Mesendoderm (in vitro differentiated cells): Measurements from ENCODE around the gene ID4.
"Not testable (repeated sequence)": the region's sequence is repeated elsewhere in the genome, so short reads cannot be mapped to it uniquely, and the experiment has no call there.

Source experiments
- DNase-seq: peaks from one replicate; pipeline ENCODE4 v3.0.0; 2013
- H2AK5ac ChIP-seq: 2 replicates; pipeline ENCODE4 v1.6.1; 2013; ENCODE audit warnings: low read length, inconsistent platforms
- H2BK120ac ChIP-seq: 2 replicates; pipeline ENCODE4 v1.6.1; 2013; ENCODE audit warnings: low read depth, mild to moderate bottlenecking, low read length, moderate library complexity, mixed read lengths
- H2BK15ac ChIP-seq: replicated peaks from 2 replicates; pipeline ENCODE4 v1.6.1; 2013; ENCODE audit warnings: low read depth, mild to moderate bottlenecking, moderate library complexity
- H2BK5ac ChIP-seq: 2 replicates; pipeline ENCODE4 v1.6.1; 2013; ENCODE audit warnings: low read length, inconsistent platforms
- H3K18ac ChIP-seq: 2 replicates; pipeline ENCODE4 v1.6.1; 2013; ENCODE audit warnings: mild to moderate bottlenecking, low read length, mixed read lengths
- H3K23ac ChIP-seq: one replicate; pipeline ENCODE4 v1.6.1; 2013; ENCODE audit warnings: low read length
- H3K27ac ChIP-seq: 2 replicates; pipeline ENCODE4 v1.5.1; 2013; ENCODE audit warnings: low read depth, mild to moderate bottlenecking, inconsistent platforms, low read length, moderate library complexity
- H3K27me3 ChIP-seq: 2 replicates; pipeline ENCODE4 v1.6.1; 2013; ENCODE audit warnings: low read length, control low read depth, mild to moderate bottlenecking, inconsistent platforms; ENCODE audit not compliant: insufficient read depth, poor library complexity
- H3K36me3 ChIP-seq: 2 replicates; pipeline ENCODE4 v1.6.1; 2013; ENCODE audit warnings: low read length, inconsistent platforms; ENCODE audit not compliant: control insufficient read depth, insufficient read depth
- H3K4ac ChIP-seq: one replicate; pipeline ENCODE4 v1.6.1; 2013; ENCODE audit warnings: low read depth, mild to moderate bottlenecking, low read length, moderate library complexity
- H3K4me1 ChIP-seq: 2 replicates; pipeline ENCODE4 v1.6.1; 2013; ENCODE audit warnings: low read depth, low read length, inconsistent platforms; ENCODE audit not compliant: control insufficient read depth
- H3K4me2 ChIP-seq: 2 replicates; pipeline ENCODE4 v1.6.1; 2013; ENCODE audit warnings: low read length
- H3K4me3 ChIP-seq: 2 replicates; pipeline ENCODE4 v1.5.1; 2013; ENCODE audit warnings: mild to moderate bottlenecking, low read length
- H3K56ac ChIP-seq: one replicate; pipeline ENCODE4 v1.6.1; 2013; ENCODE audit warnings: low read length
- H3K79me1 ChIP-seq: 2 replicates; pipeline ENCODE4 v1.6.1; 2013; ENCODE audit warnings: low read length, inconsistent platforms
- H3K79me2 ChIP-seq: 2 replicates; pipeline ENCODE4 v1.6.1; 2013; ENCODE audit warnings: mild to moderate bottlenecking, low read length; ENCODE audit not compliant: control insufficient read depth, insufficient read depth
- H3K9ac ChIP-seq: 2 replicates; pipeline ENCODE4 v1.6.1; 2013; ENCODE audit warnings: low read length, inconsistent platforms
- H4K5ac ChIP-seq: one replicate; pipeline ENCODE4 v1.6.1; 2013; ENCODE audit warnings: low read length
- H4K8ac ChIP-seq: one replicate; pipeline ENCODE4 v1.6.1; 2013; ENCODE audit warnings: low read depth, mild to moderate bottlenecking, control low read depth, low read length, moderate library complexity
- WGBS: extraction: QIAGEN DNeasy Blood & Tissue Kit; methylation state at CpG from one replicate; pipeline ENCODE4 v1.1.7; 2013; ENCODE audit warnings: low lambda C conversion rate, missing lambda C conversion rate; ENCODE audit not compliant: insufficient coverage; ENCODE audit errors: extremely low coverage; 5-methylcytosine and 5-hydroxymethylcytosine counted together

ID4 gene

DNA sequence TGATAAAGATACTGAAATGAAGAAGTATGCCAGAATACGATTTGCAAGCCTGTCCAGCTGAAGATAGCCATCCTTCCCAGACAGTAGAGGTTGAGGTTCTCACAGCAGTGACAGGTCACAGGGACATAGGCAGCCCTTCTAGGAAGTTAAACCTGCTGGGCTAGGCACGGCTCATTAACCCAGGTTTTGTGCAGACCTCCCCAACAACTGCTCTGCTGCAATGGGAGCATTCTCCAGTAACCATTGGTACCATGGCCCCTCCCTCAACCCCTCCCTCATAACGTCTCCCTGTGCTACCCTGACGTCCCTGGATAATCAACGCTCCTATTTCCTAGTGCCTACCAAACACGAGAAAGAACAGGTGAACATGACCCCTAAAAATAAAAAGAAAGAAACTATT lies 15.8 kb downstream of the ID4 start:
- H4K5ac ChIP-seq = no peak overlapping the region
- no peaks in the 10 kb centered on the region for H3K36me3 ChIP-seq
- no peak overlapping the region for H4K8ac ChIP-seq
- no CpG with 5 or more reads among the region's 6 CpGs for WGBS
- no peak overlapping the region for H2AK5ac ChIP-seq
- H3K4ac ChIP-seq = no peak overlapping the region
- no peak for DNase-seq
- no peak overlapping the region for H3K4me2 ChIP-seq
- H3K23ac ChIP-seq = no peak overlapping the region
- no peak overlapping the region for H2BK15ac ChIP-seq
- no peaks in the 10 kb centered on the region for H3K79me2 ChIP-seq
- H3K18ac ChIP-seq = no peak overlapping the region
- no peak overlapping the region for H2BK120ac ChIP-seq
- H3K79me1 ChIP-seq = no peaks in the 10 kb centered on the region
- no peak overlapping the region for H3K9ac ChIP-seq
- H3K4me1 ChIP-seq = peaks cover 3% of the 10 kb centered on the region
- no peak overlapping the region for H3K27ac ChIP-seq
- H3K56ac ChIP-seq = no peak overlapping the region
- H3K4me3 ChIP-seq = no peak overlapping the region
- no peak overlapping the region for H2BK5ac ChIP-seq
- H3K27me3 ChIP-seq = no peaks in the 10 kb centered on the region

DNA sequence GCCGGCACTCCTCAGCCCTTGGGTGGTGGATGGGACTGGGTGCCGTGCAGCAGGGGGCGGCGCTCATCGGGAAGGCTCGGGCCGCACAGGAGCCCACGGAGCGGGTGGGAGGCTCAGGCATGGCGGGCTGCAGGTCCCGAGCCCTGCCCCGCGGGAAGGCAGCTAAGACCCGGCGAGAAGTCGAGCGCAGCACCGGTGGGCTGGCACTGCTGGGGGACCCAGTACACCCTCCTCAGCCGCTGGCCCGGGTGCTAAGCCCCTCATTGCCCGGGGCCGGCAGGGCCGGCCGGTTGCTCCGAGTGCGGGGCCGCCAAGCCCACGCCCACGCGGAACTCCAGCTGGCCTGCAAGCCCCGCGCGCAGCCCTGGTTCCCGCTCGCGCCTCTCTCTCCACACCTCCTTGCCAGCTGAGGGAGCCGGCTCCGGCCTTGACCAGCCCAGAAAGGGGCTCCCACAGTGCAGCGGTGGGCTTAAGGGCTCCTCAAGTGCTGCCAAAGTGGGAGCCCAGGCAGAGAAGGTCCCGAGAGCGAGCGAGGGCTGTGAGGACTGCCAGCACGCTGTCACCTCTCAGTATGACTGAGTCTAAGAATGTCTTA lies 17.3 kb downstream of the ID4 start:
- H2BK15ac ChIP-seq, H3K27me3 ChIP-seq, H2BK5ac ChIP-seq, H3K79me1 ChIP-seq, H3K36me3 ChIP-seq, H3K56ac ChIP-seq, H3K23ac ChIP-seq, DNase-seq, H3K79me2 ChIP-seq, H2BK120ac ChIP-seq, H4K8ac ChIP-seq, H3K9ac ChIP-seq, H3K18ac ChIP-seq, H3K4me3 ChIP-seq, H4K5ac ChIP-seq, H3K4me1 ChIP-seq, H3K27ac ChIP-seq, H3K4me2 ChIP-seq, H2AK5ac ChIP-seq, H3K4ac ChIP-seq: not testable (repeated sequence)
- WGBS = no CpG with 5 or more reads among the region's 43 CpGs

DNA sequence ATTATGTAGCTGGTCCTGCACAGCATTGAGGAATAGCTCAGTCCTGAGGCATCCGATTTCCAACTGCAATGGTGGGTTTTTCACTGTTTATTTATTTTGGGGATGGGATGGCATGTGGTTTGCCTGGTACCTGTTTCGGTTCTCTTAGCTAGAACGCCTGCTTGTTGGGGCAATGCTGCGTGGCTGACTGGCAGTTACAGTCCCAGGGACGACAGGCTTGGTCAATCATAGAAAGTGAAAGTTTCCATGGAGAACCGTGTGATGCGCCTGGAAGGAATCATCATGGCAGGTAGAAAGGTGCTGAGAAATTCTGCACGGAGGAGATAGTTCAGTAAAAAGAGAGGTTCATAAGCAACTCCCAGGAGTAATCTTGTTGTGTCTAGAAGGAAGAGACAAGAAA lies 18.4 kb downstream of the ID4 start:
- Histone ChIP-seq H3K56ac (no peak overlapping the region), H4K5ac (no peak overlapping the region), H2BK120ac (no peak overlapping the region), H3K4me2 (no peak overlapping the region), H3K9ac (no peak overlapping the region), H4K8ac (no peak overlapping the region), H3K27ac (no peak overlapping the region), H3K79me1 (no peaks in the 10 kb centered on the region), H2AK5ac (no peak overlapping the region), H3K18ac (no peak overlapping the region), H3K4me3 (no peak overlapping the region), H3K4me1 (peaks cover 3% of the 10 kb centered on the region), H3K4ac (no peak overlapping the region), H3K36me3 (no peaks in the 10 kb centered on the region), H3K27me3 (no peaks in the 10 kb centered on the region), H2BK5ac (no peak overlapping the region), H2BK15ac (no peak overlapping the region), H3K23ac (no peak overlapping the region), H3K79me2 (no peaks in the 10 kb centered on the region)
- no CpG with 5 or more reads among the region's 8 CpGs for WGBS
- no peak for DNase-seq

DNA sequence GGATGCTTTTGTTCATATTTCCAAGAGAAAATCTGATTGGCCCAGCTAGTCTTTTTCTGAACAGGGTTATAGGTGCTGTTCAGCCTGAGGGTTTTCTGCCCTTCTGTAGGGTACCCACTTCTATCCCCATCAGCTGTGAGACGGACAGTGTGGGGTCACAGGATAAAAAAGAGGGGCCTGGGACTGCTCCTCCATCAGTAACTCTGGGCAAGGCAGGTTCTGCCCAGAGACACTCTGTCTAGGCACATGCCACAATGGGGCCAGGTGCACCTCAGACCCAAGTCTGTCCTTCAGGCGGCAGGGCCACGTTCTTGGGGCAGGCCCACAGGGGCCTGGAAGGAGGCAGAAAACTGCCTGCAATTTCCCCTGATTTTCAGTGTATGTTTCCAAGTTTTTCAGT lies 20.0 kb downstream of the ID4 start:
- Histone ChIP-seq H4K8ac (no peak overlapping the region), H3K56ac (no peak overlapping the region), H2AK5ac (no peak overlapping the region), H3K23ac (no peak overlapping the region), H3K79me1 (no peaks in the 10 kb centered on the region), H3K18ac (no peak overlapping the region), H2BK15ac (no peak overlapping the region), H3K36me3 (no peaks in the 10 kb centered on the region), H4K5ac (no peak overlapping the region), H3K9ac (no peak overlapping the region), H2BK120ac (no peak overlapping the region), H3K4ac (no peak overlapping the region), H3K79me2 (no peaks in the 10 kb centered on the region), H3K27ac (no peak overlapping the region), H2BK5ac (no peak overlapping the region), H3K4me3 (no peak overlapping the region), H3K27me3 (no peaks in the 10 kb centered on the region), H3K4me1 (no peaks in the 10 kb centered on the region), H3K4me2 (no peak overlapping the region)
- no CpG with 5 or more reads among the region's 3 CpGs for WGBS
- DNase-seq = no peak

DNA sequence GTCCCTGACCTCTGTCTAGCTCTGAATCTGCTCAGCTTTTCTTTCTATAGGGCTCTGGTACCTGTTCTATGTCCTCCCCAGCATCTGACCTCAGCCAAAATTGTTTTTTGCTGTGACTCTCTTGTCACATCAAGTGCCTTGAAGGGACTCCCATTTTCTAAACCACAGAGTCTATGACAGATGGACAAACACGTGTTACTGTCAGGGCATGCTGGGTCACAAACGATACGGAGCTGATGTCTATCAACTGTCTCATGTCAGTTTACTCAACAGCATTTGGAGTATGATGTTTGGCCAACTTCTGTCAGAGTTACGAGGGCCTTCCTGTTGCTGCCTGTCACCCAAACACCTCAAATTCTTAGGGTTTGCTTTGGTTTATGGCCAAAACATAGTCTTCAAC lies 20.5 kb downstream of the ID4 start:
- H3K4me2 ChIP-seq = no peak overlapping the region
- no peaks in the 10 kb centered on the region for H3K4me1 ChIP-seq
- H3K18ac ChIP-seq = no peak overlapping the region
- no peak overlapping the region for H2BK15ac ChIP-seq
- H3K27ac ChIP-seq = no peak overlapping the region
- no peak overlapping the region for H3K4me3 ChIP-seq
- H3K36me3 ChIP-seq = no peaks in the 10 kb centered on the region
- H3K23ac ChIP-seq = no peak overlapping the region
- no peaks in the 10 kb centered on the region for H3K27me3 ChIP-seq
- H4K8ac ChIP-seq = no peak overlapping the region
- no peak overlapping the region for H3K9ac ChIP-seq
- H3K79me2 ChIP-seq = no peaks in the 10 kb centered on the region
- no peak overlapping the region for H2BK5ac ChIP-seq
- no peak overlapping the region for H4K5ac ChIP-seq
- no peak overlapping the region for H3K56ac ChIP-seq
- H3K4ac ChIP-seq = no peak overlapping the region
- no peaks in the 10 kb centered on the region for H3K79me1 ChIP-seq
- no peak for DNase-seq
- no CpG with 5 or more reads among the region's 4 CpGs for WGBS
- H2AK5ac ChIP-seq = no peak overlapping the region
- no peak overlapping the region for H2BK120ac ChIP-seq

DNA sequence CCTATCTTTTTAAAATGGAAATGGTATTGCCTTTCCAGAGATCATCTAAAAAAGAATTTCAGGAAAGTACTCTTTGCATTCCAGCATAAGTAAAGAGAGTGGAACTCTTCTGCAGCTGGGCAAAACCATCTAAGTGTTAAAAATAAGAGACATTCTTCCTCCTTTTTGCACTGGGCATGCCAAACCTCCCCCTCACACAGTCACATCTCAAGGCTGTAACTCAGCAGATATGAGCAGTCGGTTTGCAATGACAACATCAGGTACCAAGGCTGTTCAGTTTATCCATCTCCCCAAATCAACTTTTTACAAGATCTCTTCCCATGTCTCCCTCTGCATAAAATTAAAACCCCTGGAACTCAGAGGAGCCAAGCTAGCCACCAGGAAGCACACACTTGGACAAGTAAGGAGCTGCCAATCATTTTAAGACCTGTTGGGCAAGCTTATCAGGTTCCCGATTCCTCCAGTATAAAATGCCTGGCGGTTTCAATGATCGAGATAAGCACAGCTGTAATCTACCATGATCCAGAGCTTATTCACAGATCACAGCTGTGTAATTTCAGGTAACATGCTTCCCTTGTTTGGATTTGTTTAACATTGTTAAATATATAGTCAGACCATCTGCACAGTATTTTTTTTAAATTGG lies 23.2 kb downstream of the ID4 start:
- H2BK5ac ChIP-seq = no peak overlapping the region
- no CpG with 5 or more reads among the region's 4 CpGs for WGBS
- H2BK120ac ChIP-seq = no peak overlapping the region
- H3K9ac ChIP-seq = no peak overlapping the region
- H3K27ac ChIP-seq = no peak overlapping the region
- H2BK15ac ChIP-seq = no peak overlapping the region
- H3K4ac ChIP-seq = no peak overlapping the region
- no peaks in the 10 kb centered on the region for H3K27me3 ChIP-seq
- H3K4me1 ChIP-seq = no peaks in the 10 kb centered on the region
- H3K18ac ChIP-seq = no peak overlapping the region
- H3K56ac ChIP-seq = no peak overlapping the region
- no peaks in the 10 kb centered on the region for H3K79me2 ChIP-seq
- no peaks in the 10 kb centered on the region for H3K36me3 ChIP-seq
- H3K4me2 ChIP-seq = no peak overlapping the region
- no peak overlapping the region for H3K23ac ChIP-seq
- H4K8ac ChIP-seq = no peak overlapping the region
- H4K5ac ChIP-seq = no peak overlapping the region
- no peak for DNase-seq
- no peaks in the 10 kb centered on the region for H3K79me1 ChIP-seq
- H3K4me3 ChIP-seq = no peak overlapping the region
- H2AK5ac ChIP-seq = no peak overlapping the region
